ENCODE results near the gene SLC2A8.

- TF ChIP-seq POLR2A (IDR thresholded peaks at IDR 0.05; ENCODE audit: low read depth, low read length) (no peak), POLR2AphosphoS5 (IDR thresholded peaks at IDR 0.05; ENCODE audit: low read depth, low read length) (no peak)
These were observed 1.9 kb downstream of the SLC2A8 start for GRCh38 chr9:127398715-127399400.

Measured in GM12892 (cell line).